Activated naive CD8-positive, alpha-beta T cell treated with anti-CD3 and anti-CD28 coated beads, Interleukin-2, amount 10 ng/mL, durations not matched to agents 7 days and 5 days (primary cell): ENCODE results near the gene MPPED1. TPM values are rescaled to one million over a fixed set of nuclear protein-coding genes. Genes with fewer than 3 reads are reported as not detected.

ENCODE experiments used
- ATAC-seq: fragments of 150-1000 bp; cut with Tn5 transposase; one replicate; pipeline ENCODE4 v1.10.0; 2021; ENCODE audit warnings: low read depth, moderate library complexity
- POLR2A ChIA-PET: fragments of 350-600 bp; sonication (Branson Sonifier 250); formaldehyde crosslinking; loops from one replicate; lab custom pipeline; 2021; ENCODE audit warnings: antibody characterized with exemption; lab: Charles Lee
- DNase-seq: peaks from one replicate; pipeline ENCODE4 v3.0.0; 2021
- H3K27ac Mint-ChIP-seq: one replicate; pipeline ENCODE4 v1.8.0; 2022; ENCODE audit warnings: mild to moderate bottlenecking, mixed read lengths
- H3K27me3 Mint-ChIP-seq: one replicate; pipeline ENCODE4 v1.8.0; 2022; ENCODE audit warnings: mild to moderate bottlenecking, moderate library complexity, mixed read lengths
- H3K36me3 Mint-ChIP-seq: one replicate; pipeline ENCODE4 v1.8.0; 2021; ENCODE audit warnings: mild to moderate bottlenecking, mixed read lengths
- H3K4me1 Mint-ChIP-seq: one replicate; pipeline ENCODE4 v1.8.0; 2021; ENCODE audit warnings: mixed read lengths
- H3K4me3 Mint-ChIP-seq: one replicate; pipeline ENCODE4 v1.8.0; 2022; ENCODE audit warnings: mild to moderate bottlenecking, moderate library complexity, mixed read lengths
- H3K9me3 Mint-ChIP-seq: one replicate; pipeline ENCODE4 v1.8.0; 2021; ENCODE audit warnings: mixed read lengths
- total RNA-seq, 2 experiments: library from RNA; stranded (reverse); gene quantifications; one replicate each; pipeline ENCODE4 v1.2.3, GENCODE V29; 2021

The MPPED1 gene
- total RNA-seq, 2 experiments from 2014 or later = not detected

GRCh38 chr22:43424201-43424600 is 12.4 kb downstream of the MPPED1 start:
- no peaks in the 10 kb centered on the region for H3K9me3 Mint-ChIP-seq
- no peak overlapping the region for H3K4me3 Mint-ChIP-seq
- H3K27ac Mint-ChIP-seq = no peak overlapping the region
- no peaks in the 10 kb centered on the region for H3K36me3 Mint-ChIP-seq
- POLR2A ChIA-PET = no interaction called here
- DNase-seq (no peak), ATAC-seq (no peak)
- peaks cover 2% of the 10 kb centered on the region for H3K27me3 Mint-ChIP-seq
- H3K4me1 Mint-ChIP-seq = no peaks in the 10 kb centered on the region

- Mint-ChIP-seq H3K36me3 (no peaks in the 10 kb centered on the region), H3K9me3 (no peaks in the 10 kb centered on the region), H3K27me3 (no peaks in the 10 kb centered on the region), H3K4me3 (no peak overlapping the region), H3K27ac (no peak overlapping the region), H3K4me1 (no peaks in the 10 kb centered on the region)
- POLR2A ChIA-PET = no interaction called here
- no peak for DNase-seq
- ATAC-seq = no peak
Observed at GRCh38 chr22:43424666-43425630, 13.1 kb downstream of the MPPED1 start.

GRCh38 chr22:43425976-43426785 is 14.4 kb downstream of the MPPED1 start:
- POLR2A ChIA-PET = no interaction called here
- H3K36me3 Mint-ChIP-seq = no peaks in the 10 kb centered on the region
- ATAC-seq = no peak
- no peaks in the 10 kb centered on the region for H3K9me3 Mint-ChIP-seq
- DNase-seq = no peak
- no peaks in the 10 kb centered on the region for H3K4me1 Mint-ChIP-seq
- H3K4me3 Mint-ChIP-seq = no peak overlapping the region
- peaks cover under 1% of the 10 kb centered on the region for H3K27me3 Mint-ChIP-seq
- no peak overlapping the region for H3K27ac Mint-ChIP-seq

- no peaks in the 10 kb centered on the region for H3K36me3 Mint-ChIP-seq
- ATAC-seq (no peak), DNase-seq (no peak)
- H3K27ac Mint-ChIP-seq = no peak overlapping the region
- H3K9me3 Mint-ChIP-seq = no peaks in the 10 kb centered on the region
- POLR2A ChIA-PET = no interaction called here
- no peak overlapping the region for H3K4me3 Mint-ChIP-seq
- peaks cover 4% of the 10 kb centered on the region for H3K27me3 Mint-ChIP-seq
- H3K4me1 Mint-ChIP-seq = no peaks in the 10 kb centered on the region
Observed at GRCh38 chr22:43426816-43427215, 15.0 kb downstream of the MPPED1 start.

- DNase-seq = no peak
- no peaks in the 10 kb centered on the region for H3K4me1 Mint-ChIP-seq
- H3K27ac Mint-ChIP-seq = no peak overlapping the region
- no peak for ATAC-seq
- peaks cover 4% of the 10 kb centered on the region for H3K27me3 Mint-ChIP-seq
- H3K4me3 Mint-ChIP-seq = no peak overlapping the region
- H3K36me3 Mint-ChIP-seq = no peaks in the 10 kb centered on the region
- no peaks in the 10 kb centered on the region for H3K9me3 Mint-ChIP-seq
- POLR2A ChIA-PET = no interaction called here
Observed at GRCh38 chr22:43427296-43428004, 15.6 kb downstream of the MPPED1 start.

- Mint-ChIP-seq H3K27me3 (peaks cover 4% of the 10 kb centered on the region), H3K36me3 (no peaks in the 10 kb centered on the region), H3K9me3 (no peaks in the 10 kb centered on the region), H3K4me3 (no peak overlapping the region), H3K4me1 (no peaks in the 10 kb centered on the region), H3K27ac (no peak overlapping the region)
- DNase-seq = no peak
- POLR2A ChIA-PET = no interaction called here
- ATAC-seq = no peak
Observed at GRCh38 chr22:43428005-43428485, 16.2 kb downstream of the MPPED1 start.

- POLR2A ChIA-PET = no interaction called here
- Mint-ChIP-seq H3K27ac (no peak overlapping the region), H3K36me3 (no peaks in the 10 kb centered on the region), H3K4me3 (no peak overlapping the region), H3K4me1 (no peaks in the 10 kb centered on the region), H3K9me3 (no peaks in the 10 kb centered on the region), H3K27me3 (peaks cover 4% of the 10 kb centered on the region)
- no peak for DNase-seq
- no peak for ATAC-seq
Observed at GRCh38 chr22:43428521-43428920, 16.7 kb downstream of the MPPED1 start.

- no peaks in the 10 kb centered on the region for H3K4me1 Mint-ChIP-seq
- POLR2A ChIA-PET = no interaction called here
Observed at GRCh38 chr22:43429426-43429825, 17.6 kb downstream of the MPPED1 start.

GRCh38 chr22:43431808-43432554 is 20.2 kb downstream of the MPPED1 start:
- Mint-ChIP-seq H3K9me3 (no peaks in the 10 kb centered on the region), H3K36me3 (no peaks in the 10 kb centered on the region), H3K4me1 (no peaks in the 10 kb centered on the region), H3K4me3 (no peak overlapping the region), H3K27ac (no peak overlapping the region), H3K27me3 (peaks cover 4% of the 10 kb centered on the region)
- POLR2A ChIA-PET = no interaction called here
- DNase-seq (no peak), ATAC-seq (no peak)

More at GRCh38 chr22:43429426-43429825, 17.6 kb downstream of the MPPED1 start:
- no peaks in the 10 kb centered on the region for H3K9me3 Mint-ChIP-seq
- H3K4me3 Mint-ChIP-seq = no peak overlapping the region
- DNase-seq (no peak), ATAC-seq (no peak)
- peaks cover 4% of the 10 kb centered on the region for H3K27me3 Mint-ChIP-seq
- no peak overlapping the region for H3K27ac Mint-ChIP-seq
- no peaks in the 10 kb centered on the region for H3K36me3 Mint-ChIP-seq

- Mint-ChIP-seq H3K27ac (no peak overlapping the region), H3K27me3 (peaks cover 4% of the 10 kb centered on the region), H3K4me1 (no peaks in the 10 kb centered on the region), H3K36me3 (no peaks in the 10 kb centered on the region), H3K9me3 (no peaks in the 10 kb centered on the region), H3K4me3 (no peak overlapping the region)
- DNase-seq (no peak), ATAC-seq (no peak)
- POLR2A ChIA-PET = no interaction called here
Observed at GRCh38 chr22:43432883-43433415, 21.1 kb downstream of the MPPED1 start.

GRCh38 chr22:43433451-43434274 is 21.8 kb downstream of the MPPED1 start:
- DNase-seq (no peak), ATAC-seq (no peak)
- no peak overlapping the region for H3K4me3 Mint-ChIP-seq
- H3K9me3 Mint-ChIP-seq = no peaks in the 10 kb centered on the region
- H3K27me3 Mint-ChIP-seq = peaks cover 4% of the 10 kb centered on the region
- H3K36me3 Mint-ChIP-seq = no peaks in the 10 kb centered on the region
- POLR2A ChIA-PET = no interaction called here
- H3K4me1 Mint-ChIP-seq = no peaks in the 10 kb centered on the region
- H3K27ac Mint-ChIP-seq = no peak overlapping the region
